ENCODE data around the gene AGPS.
"Not testable (repeated sequence)": the region's sequence is repeated elsewhere in the genome, so short reads cannot be mapped to it uniquely, and the experiment has no call there.

The AGPS gene

DNA sequence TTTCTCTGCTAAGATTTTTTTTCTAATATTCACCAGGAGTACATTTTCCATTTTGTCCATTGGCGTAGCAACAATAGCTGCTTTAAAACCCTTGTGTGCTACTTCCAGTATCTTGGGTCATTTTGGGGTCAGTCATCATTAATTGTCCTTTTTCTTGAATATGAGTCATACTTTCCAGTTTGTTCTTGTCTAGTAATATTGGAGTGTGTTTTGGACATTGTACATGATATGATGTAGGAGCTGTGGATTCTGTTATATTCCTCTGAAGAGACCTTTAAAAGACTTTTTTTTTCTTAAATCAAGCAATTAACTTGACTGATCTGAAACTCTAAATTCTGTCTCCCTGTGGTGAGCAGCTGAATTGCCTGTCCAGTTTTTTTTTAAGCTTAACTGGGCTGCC lies 40.8 kb downstream of the AGPS start:
- no peak for TF ChIP-seq CTCF (IDR thresholded peaks at IDR 0.05)
- DNase-seq (ENCODE audit: low spot score): no peak
- Histone ChIP-seq H3K4me3 (no peak overlapping the region), H3K27ac (no peak overlapping the region)

- Histone ChIP-seq H3K27ac (no peak overlapping the region), H3K4me3 (no peak overlapping the region)
- no peak for TF ChIP-seq CTCF (IDR thresholded peaks at IDR 0.05)
- DNase-seq (ENCODE audit: low spot score): no peak
Observed at GRCh38 chr2:177434475-177434874, 41.9 kb downstream of the AGPS start.

- TF ChIP-seq CTCF (IDR thresholded peaks at IDR 0.05): no peak
- DNase-seq (ENCODE audit: low spot score): no peak
- no peak overlapping the region for H3K27ac ChIP-seq
- H3K4me3 ChIP-seq: no peak overlapping the region
Observed at GRCh38 chr2:177445200-177445599, 52.6 kb downstream of the AGPS start.

DNA sequence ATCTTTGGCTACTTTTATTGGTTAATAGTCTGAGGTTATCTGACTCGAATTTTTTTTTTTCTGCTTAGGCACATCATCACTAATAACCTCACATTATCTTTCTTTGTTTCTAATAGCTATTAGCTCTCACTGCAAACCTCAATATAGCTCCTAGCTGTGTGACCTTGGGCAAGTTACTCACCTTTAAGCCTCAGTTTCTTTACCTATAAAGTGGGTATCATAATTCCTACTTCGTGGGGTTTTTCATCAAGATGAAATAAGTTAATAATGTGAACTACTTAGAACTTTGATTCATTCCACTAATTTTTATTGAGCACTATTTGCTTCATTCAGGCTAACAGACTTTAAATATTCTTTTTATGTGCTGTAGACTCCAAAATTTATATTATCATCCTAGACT lies 55.5 kb downstream of the AGPS start:
- Histone ChIP-seq H3K4me3 (no peak overlapping the region), H3K27ac (no peak overlapping the region)
- DNase-seq (ENCODE audit: low spot score): no peak
- TF ChIP-seq CTCF (IDR thresholded peaks at IDR 0.05): no peak

GRCh38 chr2:177449159-177449558 lies 56.6 kb downstream of the AGPS start:
- TF ChIP-seq CTCF (IDR thresholded peaks at IDR 0.05): no peak
- no peak overlapping the region for H3K4me3 ChIP-seq
- DNase-seq (ENCODE audit: low spot score): no peak

GRCh38 chr2:177455187-177455586 lies 62.6 kb downstream of the AGPS start:
- DNase-seq (ENCODE audit: low spot score): no peak
- Histone ChIP-seq H3K4me3 (no peak overlapping the region), H3K27ac (no peak overlapping the region)
- no peak for TF ChIP-seq CTCF (IDR thresholded peaks at IDR 0.05)

More at GRCh38 chr2:177449159-177449558, 56.6 kb downstream of the AGPS start:
- H3K27ac ChIP-seq: no peak overlapping the region

DNA sequence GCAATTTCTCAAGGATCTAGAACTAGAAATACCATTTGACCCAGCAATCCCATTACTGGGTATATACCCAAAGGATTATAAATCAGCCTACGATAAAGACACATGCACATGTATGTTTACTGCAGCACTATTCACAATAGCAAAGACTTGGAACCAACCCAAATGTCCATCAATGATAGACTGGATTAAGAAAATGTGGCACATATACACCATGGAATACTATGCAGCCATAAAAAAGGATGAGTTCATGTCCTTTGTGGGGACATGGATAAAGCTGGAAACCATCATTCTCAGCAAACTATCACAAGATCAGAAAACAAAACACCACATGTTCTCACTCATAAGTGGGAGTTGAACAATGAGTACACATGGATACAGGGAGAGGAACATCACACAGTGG lies 67.2 kb downstream of the AGPS start:
- not testable (repeated sequence) for H3K27ac ChIP-seq; DNase-seq (ENCODE audit: low spot score); H3K4me3 ChIP-seq

Measured in coronary artery (tissue), 2 donors.